GM23338 (cell line): ENCODE results near the gene ZNF831.

ENCODE experiments used
- EZH2 ChIP-seq: fragments of 200-600 bp; sonication (generic); IDR thresholded peaks from one replicate; pipeline ENCODE4 v1.8.0; 2017; ENCODE audit warnings: antibody characterized with exemption, mild to moderate bottlenecking, low read depth; ENCODE audit not compliant: unreplicated experiment
- STAT1 ChIP-seq: IDR thresholded peaks from one replicate; pipeline ENCODE4 v1.6.1; 2016; ENCODE audit warnings: antibody characterized with exemption; ENCODE audit not compliant: unreplicated experiment
- TF ChIP-seq, protein P1 (sequence below): IDR thresholded peaks from 2 replicates; pipeline ENCODE4 v1.6.1; 2016; ENCODE audit warnings: antibody characterized with exemption
- TF ChIP-seq, protein P2 (sequence below), 2 experiments: fragments of 200-600 bp in 1 of 2; sonication (generic) in 1 of 2; conservative IDR thresholded peaks; 2 replicates each; pipeline versions ENCODE4 v1.5.1 to v1.6.1; 2016 to 2017; ENCODE audit warnings: antibody characterized with exemption in 2 of 2, low read depth in 2 of 2, mild to moderate bottlenecking in 2 of 2, moderate library complexity in 1 of 2

DNA sequence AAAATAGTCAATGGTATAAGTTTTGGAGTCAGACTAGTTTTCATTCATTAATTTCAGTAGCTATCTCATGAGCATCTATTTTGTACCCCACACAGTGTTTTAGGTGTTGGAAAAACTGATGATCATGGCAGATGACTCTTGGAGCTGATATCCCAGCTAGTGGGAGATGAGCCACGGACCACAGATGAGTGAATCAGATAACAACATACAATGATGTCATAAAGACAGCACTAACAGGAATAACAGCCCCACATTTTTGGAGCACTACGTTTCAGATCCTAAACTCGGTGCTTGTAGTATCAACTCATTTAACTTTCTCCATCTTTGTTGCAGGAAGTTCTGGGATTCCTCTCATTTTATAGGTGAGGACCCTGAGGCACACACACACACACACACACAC, 69.0 kb downstream of the ZNF831 start:
- TF ChIP-seq, protein P1, sequence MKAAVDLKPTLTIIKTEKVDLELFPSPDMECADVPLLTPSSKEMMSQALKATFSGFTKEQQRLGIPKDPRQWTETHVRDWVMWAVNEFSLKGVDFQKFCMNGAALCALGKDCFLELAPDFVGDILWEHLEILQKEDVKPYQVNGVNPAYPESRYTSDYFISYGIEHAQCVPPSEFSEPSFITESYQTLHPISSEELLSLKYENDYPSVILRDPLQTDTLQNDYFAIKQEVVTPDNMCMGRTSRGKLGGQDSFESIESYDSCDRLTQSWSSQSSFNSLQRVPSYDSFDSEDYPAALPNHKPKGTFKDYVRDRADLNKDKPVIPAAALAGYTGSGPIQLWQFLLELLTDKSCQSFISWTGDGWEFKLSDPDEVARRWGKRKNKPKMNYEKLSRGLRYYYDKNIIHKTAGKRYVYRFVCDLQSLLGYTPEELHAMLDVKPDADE: no peak
- TF ChIP-seq, protein P2, sequence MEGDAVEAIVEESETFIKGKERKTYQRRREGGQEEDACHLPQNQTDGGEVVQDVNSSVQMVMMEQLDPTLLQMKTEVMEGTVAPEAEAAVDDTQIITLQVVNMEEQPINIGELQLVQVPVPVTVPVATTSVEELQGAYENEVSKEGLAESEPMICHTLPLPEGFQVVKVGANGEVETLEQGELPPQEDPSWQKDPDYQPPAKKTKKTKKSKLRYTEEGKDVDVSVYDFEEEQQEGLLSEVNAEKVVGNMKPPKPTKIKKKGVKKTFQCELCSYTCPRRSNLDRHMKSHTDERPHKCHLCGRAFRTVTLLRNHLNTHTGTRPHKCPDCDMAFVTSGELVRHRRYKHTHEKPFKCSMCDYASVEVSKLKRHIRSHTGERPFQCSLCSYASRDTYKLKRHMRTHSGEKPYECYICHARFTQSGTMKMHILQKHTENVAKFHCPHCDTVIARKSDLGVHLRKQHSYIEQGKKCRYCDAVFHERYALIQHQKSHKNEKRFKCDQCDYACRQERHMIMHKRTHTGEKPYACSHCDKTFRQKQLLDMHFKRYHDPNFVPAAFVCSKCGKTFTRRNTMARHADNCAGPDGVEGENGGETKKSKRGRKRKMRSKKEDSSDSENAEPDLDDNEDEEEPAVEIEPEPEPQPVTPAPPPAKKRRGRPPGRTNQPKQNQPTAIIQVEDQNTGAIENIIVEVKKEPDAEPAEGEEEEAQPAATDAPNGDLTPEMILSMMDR (conservative IDR thresholded peaks at IDR 0.05; ENCODE audit: low read depth in 2 of 2): no peak
- TF ChIP-seq STAT1 (no peak), EZH2 (no peak)
